GM18951 (cell line): ENCODE measurements around the gene FRMPD4.

Source experiments
- POLR2A ChIP-seq: IDR thresholded peaks from 4 replicates; pipeline ENCODE4 v1.6.1; 2011; ENCODE audit warnings: mild to moderate bottlenecking; ENCODE audit not compliant: insufficient read length, insufficient read depth; ENCODE audit errors: extremely low read depth
- in situ Hi-C: fragments of 300-500 bp; cut with MboI; formaldehyde crosslinking; loops from one replicate; pipeline ENCODE4 v1.12.0; 2022; ENCODE audit warnings: low sequenced_read_pairs, mixed read lengths, inconsistent platforms; ENCODE audit not compliant: unreplicated experiment

The FRMPD4 gene

DNA sequence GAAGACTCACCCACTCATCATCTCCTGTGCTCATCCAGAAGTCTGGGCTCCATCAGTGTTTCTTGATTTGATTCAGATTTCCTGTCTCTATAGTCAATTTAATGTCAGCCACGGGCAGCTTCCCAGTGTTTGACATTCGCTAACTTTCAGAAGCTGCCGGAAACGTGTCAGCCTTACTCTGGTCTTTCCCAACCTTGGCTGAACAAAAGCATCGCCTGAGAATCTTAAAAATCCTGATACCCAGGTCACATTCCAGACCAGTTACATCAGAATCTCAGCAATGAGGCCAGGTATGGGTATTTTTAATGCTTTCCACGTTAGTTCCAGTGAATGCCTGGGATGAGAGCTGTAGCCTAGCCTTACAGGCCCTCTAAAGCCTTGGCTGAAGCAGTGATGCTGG, 233.8 kb downstream of the FRMPD4 start:
- in situ Hi-C loops: no loop called here
- TF ChIP-seq POLR2A: no peak

- in situ Hi-C loops: no loop called here
- no peak for TF ChIP-seq POLR2A
Observed at GRCh38 chrX:12374286-12374685, 236.0 kb downstream of the FRMPD4 start.

DNA sequence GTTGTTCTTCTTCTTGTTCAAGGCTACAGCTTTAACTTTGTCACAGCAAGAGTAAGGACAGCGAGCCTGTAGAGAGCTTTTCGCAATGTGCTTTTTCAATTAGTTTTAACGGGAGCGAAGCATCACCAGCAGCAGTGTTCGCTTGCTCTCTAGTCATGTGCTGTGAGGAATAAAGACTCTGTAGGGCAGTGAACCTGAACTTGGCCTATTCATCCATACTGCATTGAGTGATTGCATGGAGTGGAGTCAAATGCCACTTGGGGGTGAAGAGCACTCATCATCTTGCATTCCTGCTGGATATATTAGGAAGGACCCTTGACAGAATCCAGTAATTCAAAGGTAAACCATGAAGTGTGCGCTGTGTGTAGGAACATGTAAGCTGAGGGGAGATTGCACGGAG, 240.0 kb downstream of the FRMPD4 start:
- TF ChIP-seq POLR2A: no peak

GRCh38 chrX:12378706-12379105, 240.4 kb downstream of the FRMPD4 start:
- TF ChIP-seq POLR2A: no peak
- in situ Hi-C loops: no loop called here

More for the DNA sequence above, 240.0 kb downstream of the FRMPD4 start:
- in situ Hi-C loops: no loop called here

- in situ Hi-C loops: no loop called here
- no peak for TF ChIP-seq POLR2A
Observed at GRCh38 chrX:12379671-12380070, 241.4 kb downstream of the FRMPD4 start.

DNA sequence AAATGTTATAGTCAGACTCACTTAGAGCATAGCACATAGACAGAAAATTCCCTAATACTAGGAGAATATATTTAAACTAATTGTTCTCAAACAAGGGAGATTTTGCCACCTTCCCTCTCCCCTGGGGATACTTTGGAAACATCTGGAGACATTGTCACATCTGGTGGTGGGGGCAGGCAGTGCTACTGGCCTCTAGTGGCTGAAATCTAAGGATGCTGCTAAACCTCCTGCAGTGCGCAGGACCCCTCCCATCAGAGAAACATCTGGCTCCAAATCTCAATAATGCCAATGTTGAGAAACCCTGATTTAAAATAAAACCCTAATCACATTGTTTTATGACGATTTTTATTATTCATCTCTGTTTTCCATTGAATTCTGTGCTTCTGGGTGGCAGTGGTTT, 244.9 kb downstream of the FRMPD4 start:
- in situ Hi-C loops: no loop called here

GRCh38 chrX:12390301-12390700, 252.0 kb downstream of the FRMPD4 start:
- TF ChIP-seq POLR2A: no peak
- in situ Hi-C loops: no loop called here

More for the DNA sequence above, 244.9 kb downstream of the FRMPD4 start:
- TF ChIP-seq POLR2A: no peak

DNA sequence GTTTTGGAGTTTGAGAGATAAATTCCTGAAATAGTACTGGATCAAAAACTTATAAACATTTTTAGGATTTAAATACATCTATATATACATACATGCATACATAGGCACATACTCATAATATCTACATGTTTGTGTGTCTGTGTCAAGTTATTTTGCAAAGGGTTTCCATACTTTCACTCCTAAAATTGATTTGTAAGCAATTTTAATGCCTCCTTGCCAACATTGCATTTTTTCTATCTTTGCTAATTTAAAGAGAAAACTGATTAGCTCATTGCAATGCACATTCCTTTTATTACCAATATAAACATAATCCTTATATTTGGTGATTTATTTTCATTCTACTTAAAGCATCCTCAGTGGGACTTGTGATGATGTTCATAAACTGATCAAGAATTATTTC, 258.3 kb downstream of the FRMPD4 start:
- in situ Hi-C loops: no loop called here
- TF ChIP-seq POLR2A: no peak

DNA sequence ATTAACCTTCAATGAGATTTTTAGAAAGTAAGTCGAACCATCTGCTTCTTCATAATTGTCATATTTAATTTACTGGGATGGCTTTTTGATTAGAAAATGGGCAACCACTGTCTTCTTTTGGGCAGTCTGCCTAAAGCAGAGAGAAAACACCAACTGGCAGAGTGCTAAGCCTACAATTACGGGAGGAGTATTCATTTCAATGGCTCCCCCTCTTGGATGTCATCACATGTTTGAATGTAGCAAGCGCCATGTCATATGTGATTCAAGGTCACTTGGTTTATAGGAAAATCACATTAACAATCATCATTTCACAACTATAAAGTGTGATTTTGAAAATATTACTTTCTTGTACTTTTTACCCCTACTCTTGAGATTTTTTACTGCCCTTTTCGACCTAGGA, 261.9 kb downstream of the FRMPD4 start:
- TF ChIP-seq POLR2A: no peak
- in situ Hi-C loops: no loop called here

GRCh38 chrX:12401252-12401651, 263.0 kb downstream of the FRMPD4 start:
- in situ Hi-C loops: no loop called here
- no peak for TF ChIP-seq POLR2A

GRCh38 chrX:12403474-12404082, 265.3 kb downstream of the FRMPD4 start:
- no peak for TF ChIP-seq POLR2A
- in situ Hi-C loops: no loop called here

DNA sequence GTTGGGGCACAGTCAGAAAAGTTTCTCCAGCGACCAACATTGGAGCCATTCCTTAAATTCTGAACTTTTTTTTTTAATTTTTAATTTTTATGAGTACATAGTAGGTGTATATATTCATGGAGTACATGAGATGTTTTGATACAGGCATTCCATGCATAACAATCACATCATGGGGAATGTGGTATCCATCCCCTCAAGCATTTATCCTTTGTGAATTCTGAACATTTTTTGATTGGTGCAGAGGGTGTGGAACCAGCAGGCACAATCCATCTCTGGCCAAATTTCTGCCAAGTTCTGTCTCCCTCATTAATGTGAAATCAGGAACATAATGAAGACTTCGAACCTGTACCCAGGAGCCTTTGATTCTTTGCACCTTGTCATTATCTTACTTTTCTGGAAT, 267.0 kb downstream of the FRMPD4 start:
- TF ChIP-seq POLR2A: no peak

GRCh38 chrX:12410523-12410922, 272.2 kb downstream of the FRMPD4 start:
- in situ Hi-C loops: no loop called here
- TF ChIP-seq POLR2A: no peak

More for the DNA sequence above, 267.0 kb downstream of the FRMPD4 start:
- in situ Hi-C loops: no loop called here

- TF ChIP-seq POLR2A: no peak
- in situ Hi-C loops: no loop called here
Observed at GRCh38 chrX:12411831-12412230, 273.6 kb downstream of the FRMPD4 start.

- in situ Hi-C loops: no loop called here
- no peak for TF ChIP-seq POLR2A
Observed at GRCh38 chrX:12412561-12412960, 274.3 kb downstream of the FRMPD4 start.
